Measurements from ENCODE around the gene VPS37C. TPM values are rescaled to one million over a fixed set of nuclear protein-coding genes. Genes with fewer than 3 reads are reported as not detected.

The VPS37C gene
- total and polyA plus RNA-seq, 10 of the 15 experiments (the other 5 are each of a cell fraction or from before 2014, with no cell fraction given), result 0.39 to 16.5 (median 7.8) TPM

DNA sequence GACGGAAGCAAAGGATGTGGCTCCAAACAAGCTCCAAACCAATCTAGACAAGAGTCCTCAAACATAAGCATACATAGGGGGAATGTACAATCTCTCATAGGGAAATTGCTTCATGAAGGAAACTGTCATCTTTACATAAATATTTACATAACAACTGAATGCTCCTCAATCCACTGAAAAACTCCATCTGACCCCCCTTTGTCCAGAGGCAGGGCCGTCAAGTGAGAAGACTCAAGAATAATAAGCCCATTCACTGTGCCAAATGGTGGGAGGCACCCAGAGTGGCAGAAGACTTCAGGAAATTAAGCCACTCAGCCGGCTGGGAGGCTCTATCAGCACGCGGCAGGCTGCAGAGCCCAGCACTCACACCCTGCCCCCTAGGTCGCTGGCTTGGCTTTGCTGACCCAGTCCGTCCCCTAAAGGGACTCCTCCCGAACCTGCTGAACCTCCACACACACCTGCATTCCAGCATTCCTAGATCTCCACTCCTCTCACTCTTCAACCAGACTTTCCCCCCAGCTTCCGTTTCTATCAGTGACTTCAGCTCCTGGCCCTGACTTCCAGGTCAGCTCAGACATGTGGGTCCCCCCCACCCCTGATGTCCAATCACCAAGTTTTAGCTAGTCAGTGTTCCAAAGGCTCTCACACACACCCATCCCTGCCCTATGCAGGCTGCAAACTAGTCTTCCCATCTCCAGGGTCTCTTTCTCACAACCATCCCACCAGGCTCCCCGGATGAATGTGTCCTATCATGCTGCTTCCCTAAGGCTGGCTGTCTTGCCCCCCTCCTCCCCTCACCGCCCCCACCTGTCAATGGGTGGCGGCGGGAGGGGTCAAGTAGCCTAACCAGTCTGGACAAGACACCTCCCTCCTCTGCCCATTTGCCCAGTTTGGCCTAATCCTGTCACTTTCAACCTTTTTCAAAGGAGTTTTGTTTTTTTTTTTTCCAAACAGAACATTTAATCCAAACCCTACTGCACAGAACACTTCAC, 11.3 kb downstream of the VPS37C start:
- no peaks in the 10 kb centered on the region; a peak in 1 of 4 replicates for H3K36me3 ChIP-seq (ENCODE audit: control insufficient read depth in 2 of 2, insufficient read depth in 2 of 2, low read length in 1 of 2)
- FAIRE-seq, result no peak
- BruUV-seq (replicated peaks), result no TSS peak
- ATAC-seq, result no peak
- no peak overlapping the region for H3K4me3 ChIP-seq
- DNase-seq (ENCODE audit: low read depth, low spot score), result no peak
- SMC1A ChIA-PET (ENCODE audit: uncharacterized antibody, unreplicated experiment), result interaction anchor here (1.3 to 2.3 kb wide), 3 partner anchors 8 to 10 kb away, joined by 4 to 8 read pairs (median 6); no protein-coding TSS in a partner anchor
- H3K27me3 ChIP-seq (replicated peaks in 1 of 2; ENCODE audit: control insufficient read depth in 2 of 2, insufficient read depth in 2 of 2, low read length in 1 of 2), result no peaks in the 10 kb centered on the region
- WGBS (ENCODE audit: insufficient coverage, insufficient replicate concordance, low lambda C conversion rate, missing lambda C conversion rate), result 94% methylated on average over 10 of the region's 13 CpGs
- H2AFZ ChIP-seq (ENCODE audit: control insufficient read depth, low read depth, low read length), result no peak overlapping the region
- H3K27ac ChIP-seq (ENCODE audit: control insufficient read depth, insufficient read depth), result no peak overlapping the region
- POLR2A ChIA-PET, result interaction anchor here (1.5 kb wide), 1 partner anchor 9 kb away, joined by 8 read pairs; no protein-coding TSS in a partner anchor
- intact Hi-C loops (cut with micrococcal nuclease; ENCODE audit: unreplicated experiment), result no loop called here
- in situ Hi-C loops (cut with MboI), result no loop called here
- RAD21 ChIA-PET (ENCODE audit: unreplicated experiment), result interaction anchor here (1.3 kb wide), 1 partner anchor 9 kb away, joined by 6 read pairs; no protein-coding TSS in a partner anchor
- TF ChIP-seq SPI1 (IDR thresholded peaks at IDR 0.05; ENCODE audit: borderline replicate concordance, insufficient read depth, low read depth, low read length) (no peak), RFX5 (IDR thresholded peaks at IDR 0.05; ENCODE audit: low read depth, low read length) (no peak), POLR2AphosphoS2 (IDR thresholded peaks at IDR 0.05; ENCODE audit: low read depth, low read length) (no peak), ZSCAN29 (IDR thresholded peaks at IDR 0.05) (no peak), CTCF (IDR thresholded peaks at IDR 0.05 in 2 of 3, conservative IDR thresholded peaks at IDR 0.05 in 1 of 3; ENCODE audit: control insufficient read depth in 2 of 3, extremely low read depth in 1 of 3, insufficient read depth in 1 of 3, low read depth in 3 of 3, low read length in 3 of 3) (no peak)
- TF ChIP-seq, protein P1, sequence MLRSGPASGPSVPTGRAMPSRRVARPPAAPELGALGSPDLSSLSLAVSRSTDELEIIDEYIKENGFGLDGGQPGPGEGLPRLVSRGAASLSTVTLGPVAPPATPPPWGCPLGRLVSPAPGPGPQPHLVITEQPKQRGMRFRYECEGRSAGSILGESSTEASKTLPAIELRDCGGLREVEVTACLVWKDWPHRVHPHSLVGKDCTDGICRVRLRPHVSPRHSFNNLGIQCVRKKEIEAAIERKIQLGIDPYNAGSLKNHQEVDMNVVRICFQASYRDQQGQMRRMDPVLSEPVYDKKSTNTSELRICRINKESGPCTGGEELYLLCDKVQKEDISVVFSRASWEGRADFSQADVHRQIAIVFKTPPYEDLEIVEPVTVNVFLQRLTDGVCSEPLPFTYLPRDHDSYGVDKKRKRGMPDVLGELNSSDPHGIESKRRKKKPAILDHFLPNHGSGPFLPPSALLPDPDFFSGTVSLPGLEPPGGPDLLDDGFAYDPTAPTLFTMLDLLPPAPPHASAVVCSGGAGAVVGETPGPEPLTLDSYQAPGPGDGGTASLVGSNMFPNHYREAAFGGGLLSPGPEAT (IDR thresholded peaks at IDR 0.05; ENCODE audit: low read depth), result no peak
- CTCF ChIA-PET, result interaction anchor here (1.2 kb wide), 1 partner anchor 38 kb away, joined by 4 read pairs; no protein-coding TSS in a partner anchor
- H3K4me2 ChIP-seq (ENCODE audit: control insufficient read depth, insufficient read depth), result no peak overlapping the region
- H4K20me1 ChIP-seq (ENCODE audit: control insufficient read depth, insufficient read depth), result no peaks in the 10 kb centered on the region
- peaks cover 3% of the 10 kb centered on the region for H3K79me2 ChIP-seq (ENCODE audit: control insufficient read depth, insufficient read depth, low read length)
- no peaks in the 10 kb centered on the region for H3K4me1 ChIP-seq (ENCODE audit: control insufficient read depth, insufficient read depth, low read length)
- H3K9me3 ChIP-seq (replicated peaks; ENCODE audit: control insufficient read depth, insufficient read depth, low read length), result no peaks in the 10 kb centered on the region; the same call in 2 of the 3 replicates
- no peak overlapping the region for H3K9ac ChIP-seq (ENCODE audit: control insufficient read depth, insufficient read depth, low read length)

Data from GM12878 (cell line).